ENCODE results near the gene DEAF1. TPM values are rescaled to one million over a fixed set of nuclear protein-coding genes. Genes with fewer than 3 reads are reported as not detected.

The DEAF1 gene
- total and polyA plus RNA-seq, 2 donors (not counting 3 experiments of a cell fraction or from before 2014, with no cell fraction given) = 43.6 to 55.7 TPM

DNA sequence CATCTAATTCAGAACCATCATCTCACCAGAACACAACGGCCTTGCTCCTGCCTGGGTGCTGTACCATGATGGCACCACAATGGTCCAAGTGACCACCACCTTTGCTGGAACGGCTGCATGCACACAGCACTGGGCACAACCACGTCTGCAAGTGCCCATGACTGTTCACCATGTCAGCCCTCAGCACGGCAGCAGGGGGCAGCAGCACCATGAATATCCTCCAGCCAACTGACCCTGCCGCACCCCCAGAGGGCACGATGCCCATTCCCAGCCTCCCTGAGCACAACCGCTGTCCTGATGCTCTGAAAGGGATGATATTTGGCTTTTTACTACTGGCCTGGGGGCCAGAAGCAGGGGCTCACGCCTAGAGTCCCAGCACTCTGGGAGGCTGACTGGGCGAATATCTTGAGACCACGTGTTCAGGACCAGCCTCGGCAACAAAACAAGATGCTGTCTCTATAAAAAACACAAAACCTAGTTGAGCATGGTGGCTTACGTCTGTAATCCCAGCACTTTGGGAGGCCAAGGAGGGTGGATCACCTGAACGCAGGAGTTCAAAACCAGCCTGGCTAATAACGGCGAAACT, 32.2 kb downstream of the DEAF1 start:
- H3K9me1 ChIP-seq (replicated peaks; ENCODE audit: control insufficient read depth, extremely low read depth, insufficient read depth, low read length) = no peaks in the 10 kb centered on the region
- intact Hi-C loops (cut with micrococcal nuclease) (loop anchor here (1.0 kb wide), 2 partner anchors 61 to 66 kb away; no protein-coding TSS in a partner anchor), dilution Hi-C loops (cut with MboI; ENCODE audit: extremely low pct_ligation_motif_present, low sequenced_read_pairs) (no loop called here)
- no peak overlapping the region for H3K9ac ChIP-seq (replicated peaks; ENCODE audit: extremely low read depth, insufficient read depth, low read length)
- peaks cover 4 to 26% of the 10 kb centered on the region in 2 experiments for H3K36me3 ChIP-seq (ENCODE audit: control insufficient read depth in 2 of 2, extremely low read depth in 1 of 2, insufficient read depth in 2 of 2, low read length in 2 of 2)
- no peaks in the 10 kb centered on the region for H3K27me3 ChIP-seq (ENCODE audit: control insufficient read depth in 2 of 2, insufficient read depth in 2 of 2, low read length in 2 of 2)
- H3K27ac ChIP-seq (ENCODE audit: insufficient read depth, low read depth, low read length) = no peak overlapping the region
- ChIA-PET POLR2A (no interaction called here), CTCF (interaction anchor here (0.6 to 1.4 kb wide), 7 partner anchors 11 to 66 kb away, joined by 3 to 10 read pairs (median 3); no protein-coding TSS in a partner anchor)
- H2AFZ ChIP-seq (ENCODE audit: low read depth, low read length) = no peak overlapping the region
- FAIRE-seq (peak; percentile 93), DNase-seq (ENCODE audit: low read depth, low spot score) (peak; percentile 54)
- no TSS peak for BruUV-seq (replicated peaks)
- no peaks in the 10 kb centered on the region for H4K20me1 ChIP-seq (replicated peaks; ENCODE audit: control insufficient read depth, extremely low read depth, insufficient read depth, low read length)
- H3K4me3 ChIP-seq (replicated peaks in 1 of 3; ENCODE audit: insufficient read depth in 1 of 3, low read depth in 1 of 3, low read length in 3 of 3) = no peak overlapping the region
- no peaks in the 10 kb centered on the region for H3K79me2 ChIP-seq (ENCODE audit: control insufficient read depth, insufficient read depth, low read length)
- TF ChIP-seq, protein P1, sequence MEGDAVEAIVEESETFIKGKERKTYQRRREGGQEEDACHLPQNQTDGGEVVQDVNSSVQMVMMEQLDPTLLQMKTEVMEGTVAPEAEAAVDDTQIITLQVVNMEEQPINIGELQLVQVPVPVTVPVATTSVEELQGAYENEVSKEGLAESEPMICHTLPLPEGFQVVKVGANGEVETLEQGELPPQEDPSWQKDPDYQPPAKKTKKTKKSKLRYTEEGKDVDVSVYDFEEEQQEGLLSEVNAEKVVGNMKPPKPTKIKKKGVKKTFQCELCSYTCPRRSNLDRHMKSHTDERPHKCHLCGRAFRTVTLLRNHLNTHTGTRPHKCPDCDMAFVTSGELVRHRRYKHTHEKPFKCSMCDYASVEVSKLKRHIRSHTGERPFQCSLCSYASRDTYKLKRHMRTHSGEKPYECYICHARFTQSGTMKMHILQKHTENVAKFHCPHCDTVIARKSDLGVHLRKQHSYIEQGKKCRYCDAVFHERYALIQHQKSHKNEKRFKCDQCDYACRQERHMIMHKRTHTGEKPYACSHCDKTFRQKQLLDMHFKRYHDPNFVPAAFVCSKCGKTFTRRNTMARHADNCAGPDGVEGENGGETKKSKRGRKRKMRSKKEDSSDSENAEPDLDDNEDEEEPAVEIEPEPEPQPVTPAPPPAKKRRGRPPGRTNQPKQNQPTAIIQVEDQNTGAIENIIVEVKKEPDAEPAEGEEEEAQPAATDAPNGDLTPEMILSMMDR (IDR thresholded peaks at IDR 0.05; ENCODE audit: extremely low read depth in 1 of 2, insufficient read depth in 1 of 2, low read depth in 1 of 2, low read length in 2 of 2) = peak; percentile 76 to 86
- no peak for TF ChIP-seq MYC (IDR thresholded peaks at IDR 0.05; ENCODE audit: low read depth, low read length)
- no peaks in the 10 kb centered on the region for H3K4me1 ChIP-seq (ENCODE audit: control insufficient read depth, extremely low read depth, insufficient read depth, low read length)
- H3K4me2 ChIP-seq (ENCODE audit: insufficient read depth, low read length) = no peak overlapping the region
- no peaks in the 10 kb centered on the region for H3K9me3 ChIP-seq (replicated peaks; ENCODE audit: control insufficient read depth, insufficient read depth, low read length)

DNA sequence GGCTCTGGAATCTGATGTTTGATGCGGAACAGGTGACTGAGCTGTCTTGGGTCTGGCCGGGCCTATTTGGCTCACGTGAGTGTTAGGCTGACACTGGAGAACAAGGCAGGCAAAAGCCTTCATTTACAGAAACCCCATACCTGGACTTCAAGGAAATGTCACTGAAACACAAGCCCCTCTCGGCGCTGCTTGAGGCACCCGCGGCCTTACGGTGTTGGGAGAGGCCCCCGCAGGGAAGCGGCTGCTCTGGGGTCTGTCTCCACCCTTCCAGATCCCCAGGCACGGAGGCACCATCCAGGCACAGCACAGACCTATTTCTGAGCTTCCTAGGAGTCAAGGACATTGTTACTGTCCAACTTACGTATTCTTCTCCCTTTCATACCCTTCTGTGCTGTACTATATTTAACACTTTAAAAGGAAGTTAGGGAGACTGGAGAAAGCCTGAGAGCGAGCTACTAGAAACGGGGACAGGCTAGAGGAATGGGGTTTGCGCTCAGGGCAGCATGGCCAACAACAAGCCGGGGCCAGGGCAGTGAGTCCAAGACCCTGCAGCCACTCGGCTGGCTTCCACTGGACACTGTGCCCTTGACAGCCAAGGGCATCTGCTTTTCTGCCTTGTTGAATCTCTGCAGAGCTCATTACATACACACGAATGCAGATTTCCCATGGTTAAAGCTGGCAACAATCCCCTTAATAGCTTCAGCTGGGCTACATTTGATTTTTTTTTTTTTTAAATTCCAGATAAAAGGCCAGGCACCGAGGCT, 34.2 kb downstream of the DEAF1 start:
- Histone ChIP-seq H3K27ac (ENCODE audit: insufficient read depth, low read depth, low read length) (no peak overlapping the region), H3K4me3 (replicated peaks in 1 of 3; ENCODE audit: insufficient read depth in 1 of 3, low read depth in 1 of 3, low read length in 3 of 3) (no peak overlapping the region), H3K79me2 (ENCODE audit: control insufficient read depth, insufficient read depth, low read length) (no peaks in the 10 kb centered on the region), H3K9ac (replicated peaks; ENCODE audit: extremely low read depth, insufficient read depth, low read length) (no peak overlapping the region), H3K9me3 (replicated peaks; ENCODE audit: control insufficient read depth, insufficient read depth, low read length) (no peaks in the 10 kb centered on the region), H4K20me1 (replicated peaks; ENCODE audit: control insufficient read depth, extremely low read depth, insufficient read depth, low read length) (no peaks in the 10 kb centered on the region), H2AFZ (ENCODE audit: low read depth, low read length) (no peak overlapping the region), H3K27me3 (ENCODE audit: control insufficient read depth in 2 of 2, insufficient read depth in 2 of 2, low read length in 2 of 2) (no peaks in the 10 kb centered on the region), H3K36me3 (ENCODE audit: control insufficient read depth in 2 of 2, extremely low read depth in 1 of 2, insufficient read depth in 2 of 2, low read length in 2 of 2) (peaks cover 2 to 32% of the 10 kb centered on the region in 2 experiments), H3K4me1 (ENCODE audit: control insufficient read depth, extremely low read depth, insufficient read depth, low read length) (no peaks in the 10 kb centered on the region), H3K9me1 (replicated peaks; ENCODE audit: control insufficient read depth, extremely low read depth, insufficient read depth, low read length) (no peaks in the 10 kb centered on the region), H3K4me2 (ENCODE audit: insufficient read depth, low read length) (no peak overlapping the region)
- TF ChIP-seq MYC (IDR thresholded peaks at IDR 0.05; ENCODE audit: low read depth, low read length) = no peak
- TF ChIP-seq, protein P1 (IDR thresholded peaks at IDR 0.05; ENCODE audit: extremely low read depth in 1 of 2, insufficient read depth in 1 of 2, low read depth in 1 of 2, low read length in 2 of 2) = no peak
- no TSS peak for BruUV-seq (replicated peaks)
- DNase-seq (ENCODE audit: low read depth, low spot score) (no peak), FAIRE-seq (no peak)
- intact Hi-C loops (cut with micrococcal nuclease) = no loop called here
- ChIA-PET CTCF (interaction anchor here (0.9 to 1.1 kb wide), 3 partner anchors 20 to 67 kb away, joined by 3 read pairs; no protein-coding TSS in a partner anchor), POLR2A (no interaction called here)
- dilution Hi-C loops (cut with MboI; ENCODE audit: extremely low pct_ligation_motif_present, low sequenced_read_pairs) = no loop called here

All from endothelial cell of umbilical vein (primary cell).